Measurements from ENCODE around the gene MCAT.

The MCAT gene

DNA sequence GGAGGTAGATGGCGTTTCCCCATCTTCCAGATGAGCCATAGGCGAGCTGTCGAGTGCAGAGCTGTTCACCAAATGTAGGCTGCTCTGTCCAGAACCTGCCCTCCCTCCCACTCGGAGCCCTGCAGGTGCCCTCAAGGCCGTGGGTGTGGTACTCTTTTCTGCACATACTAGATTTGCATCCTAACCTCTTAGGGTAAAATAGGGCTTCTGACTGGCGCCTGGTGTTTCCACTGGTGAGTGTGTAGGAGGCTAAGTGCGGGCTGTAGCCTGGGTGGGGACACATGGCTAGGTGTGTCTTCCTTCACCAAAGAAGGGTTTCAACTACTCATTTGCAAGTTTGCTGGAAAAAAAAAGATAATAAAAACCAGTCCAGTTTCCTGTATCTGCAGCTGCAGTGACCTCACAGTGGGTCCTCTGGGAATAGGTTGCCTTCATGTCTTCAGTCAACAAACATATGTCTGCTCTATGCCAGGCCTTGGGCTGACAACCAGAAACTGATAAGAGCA, 24.2 kb downstream of the MCAT start:
- H3K27ac ChIP-seq (ENCODE audit: low read length): no peak overlapping the region
- no peaks in the 10 kb centered on the region for H3K4me1 ChIP-seq (ENCODE audit: low read length)

DNA sequence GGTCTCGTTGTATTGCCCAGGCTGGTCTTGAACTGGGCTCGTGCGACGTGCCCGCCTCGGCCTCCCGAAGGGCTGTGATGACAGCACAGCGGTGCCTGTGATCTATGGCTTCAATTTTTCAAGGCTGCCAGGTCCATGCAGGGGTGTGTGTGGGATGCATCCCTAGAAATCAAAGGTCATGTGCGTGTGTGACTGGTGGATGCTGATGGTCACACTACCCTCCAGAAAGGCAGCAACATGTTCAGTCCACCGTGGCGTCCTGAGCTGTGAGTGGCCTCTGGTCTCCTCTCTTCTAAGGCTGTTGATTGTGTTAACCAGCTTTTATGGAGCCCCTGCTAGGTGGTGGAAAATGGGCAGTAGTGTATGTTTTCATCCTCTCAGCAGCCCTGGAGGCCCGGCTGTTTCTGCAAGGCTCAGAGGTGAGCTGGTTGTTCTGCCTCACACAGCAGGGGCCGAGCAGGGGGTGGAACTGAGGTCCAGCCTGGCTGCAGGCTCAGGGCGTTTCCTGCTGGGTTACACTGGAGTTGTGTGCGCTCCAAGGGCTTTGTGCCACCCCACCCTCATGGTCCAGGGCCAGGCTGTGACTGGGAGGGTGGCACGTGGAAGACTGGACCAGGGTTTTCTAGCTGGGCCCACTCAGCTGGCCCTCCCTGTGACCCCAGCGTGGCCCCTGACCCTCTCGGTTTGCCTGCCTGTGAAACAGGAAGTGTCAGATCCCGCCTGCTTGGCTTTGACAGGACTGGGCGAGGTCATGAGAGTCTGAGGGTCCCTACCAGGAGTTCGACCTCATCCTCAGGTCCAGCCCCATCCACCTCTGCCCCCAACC, 25.0 kb downstream of the MCAT start:
- Histone ChIP-seq H3K4me2 (ENCODE audit: low read depth, low read length) (no peak overlapping the region), H3K4me1 (ENCODE audit: low read length) (no peaks in the 10 kb centered on the region), H3K36me3 (replicated peaks; ENCODE audit: insufficient read depth, low read length) (no peaks in the 10 kb centered on the region), H2AFZ (ENCODE audit: low read length) (no peak overlapping the region), H3K9ac (ENCODE audit: low read length) (no peak overlapping the region), H3K79me2 (ENCODE audit: low read length) (no peaks in the 10 kb centered on the region), H3K27ac (ENCODE audit: low read length) (no peak overlapping the region), H3K9me3 (replicated peaks; ENCODE audit: insufficient read depth, low read length) (no peaks in the 10 kb centered on the region), H4K20me1 (ENCODE audit: insufficient read depth, low read length) (no peaks in the 10 kb centered on the region), H3K9me2 (replicated peaks; ENCODE audit: insufficient read depth, low read length) (no peaks in the 10 kb centered on the region), H3F3A (ENCODE audit: insufficient read depth, low read length) (no peaks in the 10 kb centered on the region), H3K27me3 (replicated peaks; ENCODE audit: insufficient read depth, low read length) (no peaks in the 10 kb centered on the region), H3K4me3 (ENCODE audit: low read length) (no peak overlapping the region)
- TF ChIP-seq EZH2phosphoT487 (IDR thresholded peaks at IDR 0.05; ENCODE audit: low read length) (no peak), EZH2 (optimal IDR thresholded peaks at IDR 0.05; ENCODE audit: low read depth, low read length) (no peak)
- TF ChIP-seq, protein P1, sequence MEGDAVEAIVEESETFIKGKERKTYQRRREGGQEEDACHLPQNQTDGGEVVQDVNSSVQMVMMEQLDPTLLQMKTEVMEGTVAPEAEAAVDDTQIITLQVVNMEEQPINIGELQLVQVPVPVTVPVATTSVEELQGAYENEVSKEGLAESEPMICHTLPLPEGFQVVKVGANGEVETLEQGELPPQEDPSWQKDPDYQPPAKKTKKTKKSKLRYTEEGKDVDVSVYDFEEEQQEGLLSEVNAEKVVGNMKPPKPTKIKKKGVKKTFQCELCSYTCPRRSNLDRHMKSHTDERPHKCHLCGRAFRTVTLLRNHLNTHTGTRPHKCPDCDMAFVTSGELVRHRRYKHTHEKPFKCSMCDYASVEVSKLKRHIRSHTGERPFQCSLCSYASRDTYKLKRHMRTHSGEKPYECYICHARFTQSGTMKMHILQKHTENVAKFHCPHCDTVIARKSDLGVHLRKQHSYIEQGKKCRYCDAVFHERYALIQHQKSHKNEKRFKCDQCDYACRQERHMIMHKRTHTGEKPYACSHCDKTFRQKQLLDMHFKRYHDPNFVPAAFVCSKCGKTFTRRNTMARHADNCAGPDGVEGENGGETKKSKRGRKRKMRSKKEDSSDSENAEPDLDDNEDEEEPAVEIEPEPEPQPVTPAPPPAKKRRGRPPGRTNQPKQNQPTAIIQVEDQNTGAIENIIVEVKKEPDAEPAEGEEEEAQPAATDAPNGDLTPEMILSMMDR (IDR thresholded peaks at IDR 0.05; ENCODE audit: low read length): no peak
- no peak for DNase-seq

More for the DNA sequence above, 24.2 kb downstream of the MCAT start:
- Histone ChIP-seq H3K9me3 (replicated peaks; ENCODE audit: insufficient read depth, low read length) (no peaks in the 10 kb centered on the region), H3K79me2 (ENCODE audit: low read length) (no peaks in the 10 kb centered on the region), H3K36me3 (replicated peaks; ENCODE audit: insufficient read depth, low read length) (no peaks in the 10 kb centered on the region), H3F3A (ENCODE audit: insufficient read depth, low read length) (no peaks in the 10 kb centered on the region), H3K4me3 (ENCODE audit: low read length) (no peak overlapping the region), H3K9ac (ENCODE audit: low read length) (no peak overlapping the region), H4K20me1 (ENCODE audit: insufficient read depth, low read length) (no peaks in the 10 kb centered on the region), H3K9me2 (replicated peaks; ENCODE audit: insufficient read depth, low read length) (no peaks in the 10 kb centered on the region), H3K27me3 (replicated peaks; ENCODE audit: insufficient read depth, low read length) (no peaks in the 10 kb centered on the region), H2AFZ (ENCODE audit: low read length) (no peak overlapping the region), H3K4me2 (ENCODE audit: low read depth, low read length) (no peak overlapping the region)
- TF ChIP-seq, protein P1 (IDR thresholded peaks at IDR 0.05; ENCODE audit: low read length): no peak
- no peak for TF ChIP-seq EZH2 (optimal IDR thresholded peaks at IDR 0.05; ENCODE audit: low read depth, low read length)
- no peak for TF ChIP-seq EZH2phosphoT487 (IDR thresholded peaks at IDR 0.05; ENCODE audit: low read length)
- DNase-seq: no peak

DNA sequence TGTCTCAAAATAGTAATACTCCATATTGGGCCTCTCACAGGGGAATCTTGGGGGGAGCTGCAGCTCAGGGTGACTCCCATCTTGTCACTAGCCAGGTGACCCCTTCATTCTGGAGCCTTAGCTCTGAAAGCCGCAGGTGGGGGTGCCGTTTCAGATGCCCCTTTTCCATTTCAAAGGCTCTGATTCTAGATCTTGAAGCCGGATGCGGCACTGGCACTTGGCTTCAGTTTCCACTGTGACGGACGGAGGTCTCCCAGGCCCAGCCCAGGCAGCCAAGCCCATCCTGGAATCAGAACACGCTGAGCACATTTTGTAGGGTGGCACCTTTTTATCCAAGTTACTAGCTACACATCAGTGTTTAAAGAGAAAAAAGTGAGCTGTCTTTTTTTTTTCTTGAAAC, 26.3 kb downstream of the MCAT start:
- H3K9me3 ChIP-seq (replicated peaks; ENCODE audit: insufficient read depth, low read length): no peaks in the 10 kb centered on the region
- no peak overlapping the region for H3K27ac ChIP-seq (ENCODE audit: low read length)
- H3K79me2 ChIP-seq (ENCODE audit: low read length): no peaks in the 10 kb centered on the region
- DNase-seq: no peak
- TF ChIP-seq EZH2phosphoT487 (IDR thresholded peaks at IDR 0.05; ENCODE audit: low read length) (no peak), EZH2 (optimal IDR thresholded peaks at IDR 0.05; ENCODE audit: low read depth, low read length) (no peak)
- TF ChIP-seq, protein P1 (IDR thresholded peaks at IDR 0.05; ENCODE audit: low read length): no peak
- no peak overlapping the region for H3K4me2 ChIP-seq (ENCODE audit: low read depth, low read length)
- H3K9me2 ChIP-seq (replicated peaks; ENCODE audit: insufficient read depth, low read length): no peaks in the 10 kb centered on the region
- H3K27me3 ChIP-seq (replicated peaks; ENCODE audit: insufficient read depth, low read length): peaks cover under 1% of the 10 kb centered on the region; the same call in 1 of the 2 replicates
- H3K4me3 ChIP-seq (ENCODE audit: low read length): no peak overlapping the region
- no peak overlapping the region for H3K9ac ChIP-seq (ENCODE audit: low read length)
- H3F3A ChIP-seq (ENCODE audit: insufficient read depth, low read length): no peaks in the 10 kb centered on the region
- H3K4me1 ChIP-seq (ENCODE audit: low read length): no peaks in the 10 kb centered on the region
- H2AFZ ChIP-seq (ENCODE audit: low read length): no peak overlapping the region
- no peaks in the 10 kb centered on the region for H3K36me3 ChIP-seq (replicated peaks; ENCODE audit: insufficient read depth, low read length)
- H4K20me1 ChIP-seq (ENCODE audit: insufficient read depth, low read length): no peaks in the 10 kb centered on the region

All from MM.1S (cell line).